HepG2 (cell line): ENCODE measurements around the gene ZCCHC24. TPM values are rescaled to one million over a fixed set of nuclear protein-coding genes. Genes with fewer than 3 reads are reported as not detected.
A peak's percentile ranks its signal among the peaks of the same experiment; 100 is the strongest.

Source experiments
- ATAC-seq: fragments of 200-7000 bp; cut with Tn5 transposase; 3 replicates; pipeline ENCODE4 v1.9.1; 2020; ENCODE audit warnings: mild to moderate bottlenecking, moderate library complexity
- BruUV-seq: library from RNA; stranded (reverse); fragments of 400-500 nt; replicated peaks from 2 replicates; lab custom pipeline; 2021; lab: Mats Ljungman, UMichigan
- CTCF ChIA-PET: fragments of 300-600 bp; formaldehyde crosslinking; extraction: SDS; loops from one replicate; lab custom pipeline; 2021; ENCODE audit warnings: low total read pairs, inconsistent platforms, low intra/inter-chr PET ratio; lab: Yijun Ruan, JAX
- POLR2A ChIA-PET: fragments of 350-600 bp; sonication (Branson Sonifier 250); formaldehyde crosslinking; loops from one replicate; lab custom pipeline; 2020; ENCODE audit warnings: antibody characterized with exemption, inconsistent platforms; lab: Yijun Ruan, JAX
- DNase-seq: peaks from one replicate; pipeline ENCODE4 v3.0.0-alpha.2; 2015; ENCODE audit warnings: low spot score
- FAIRE-seq: peaks from 3 replicates; lab custom pipeline; 2011; peaks lifted over from hg19 to GRCh38; lab: Jason Lieb, UNC
- H2AFZ ChIP-seq: one replicate; pipeline ENCODE4 v1.6.1; 2011; ENCODE audit warnings: low read length, inconsistent platforms
- H3K27ac ChIP-seq: fragments of 300-600 bp; 3 replicates; pipeline ENCODE4 v1.8.0; 2011; ENCODE audit warnings: mixed run types, mild to moderate bottlenecking, mixed read lengths, low read length, inconsistent platforms; ENCODE audit not compliant: insufficient read depth; ENCODE audit errors: extremely low read length
- H3K27me3 ChIP-seq, 2 experiments: fragments of 200-600 bp in 1 of 2; 2 replicates in 1 of 2; 3 replicates in 1 of 2; pipeline versions ENCODE4 v1.6.0 to v1.8.0; 2011; ENCODE audit warnings: low read length in 2 of 2, mild to moderate bottlenecking in 2 of 2, moderate library complexity in 2 of 2, inconsistent platforms in 1 of 2; ENCODE audit not compliant: insufficient read depth in 2 of 2, control insufficient read depth in 1 of 2
- H3K36me3 ChIP-seq, 2 experiments: fragments of 200-600 bp in 1 of 2; replicated peaks in 1 of 2; 2 replicates in 1 of 2; 3 replicates in 1 of 2; pipeline versions ENCODE4 v1.5.1 to v1.8.0; 2011; ENCODE audit warnings: low read length in 2 of 2, inconsistent platforms in 1 of 2; ENCODE audit not compliant: insufficient read depth in 2 of 2, control insufficient read depth in 1 of 2
- H3K4me1 ChIP-seq: 2 replicates; pipeline ENCODE4 v1.5.1; 2012; ENCODE audit warnings: low read length, inconsistent platforms; ENCODE audit not compliant: insufficient read depth
- H3K4me2 ChIP-seq: 2 replicates; pipeline ENCODE4 v1.6.0; 2011; ENCODE audit warnings: low read depth, low read length, inconsistent platforms
- H3K4me3 ChIP-seq, 3 experiments: fragments of 200-600 bp in 1 of 3; sonication (generic), shearing (Covaris generic) in 1 of 3; replicated peaks in 1 of 3; 2 replicates each; pipeline ENCODE4 v1.5.1; 2011 to 2016; ENCODE audit warnings: low read length in 3 of 3, inconsistent platforms in 2 of 3, low read depth in 2 of 3, mild to moderate bottlenecking in 2 of 3, control low read depth in 1 of 3, mixed read lengths in 1 of 3; ENCODE audit not compliant: insufficient read depth in 1 of 3
- H3K79me2 ChIP-seq: one replicate; pipeline ENCODE4 v1.6.1; 2011; ENCODE audit warnings: low read length, inconsistent platforms; ENCODE audit not compliant: insufficient read depth
- H3K9ac ChIP-seq: 2 replicates; pipeline ENCODE4 v1.6.0; 2011; ENCODE audit warnings: mild to moderate bottlenecking, low read depth, low read length, inconsistent platforms; ENCODE audit not compliant: insufficient read depth
- H3K9me3 ChIP-seq: 2 replicates; pipeline ENCODE4 v1.5.1; 2012; ENCODE audit warnings: mild to moderate bottlenecking, low read length
- H4K20me1 ChIP-seq: 2 replicates; pipeline ENCODE4 v1.6.0; 2011; ENCODE audit warnings: inconsistent platforms, mild to moderate bottlenecking, low read length, moderate library complexity; ENCODE audit not compliant: insufficient read depth
- PTBP1 ChIP-seq: fragments of 200-400 bp; formaldehyde crosslinking; IDR thresholded peaks from 2 replicates; pipeline ENCODE4 v1.6.1; 2018; ENCODE audit warnings: low read length, low read depth; ENCODE audit not compliant: poor library complexity, severe bottlenecking
- ZBTB42 ChIP-seq: sonication (generic); formaldehyde crosslinking; IDR thresholded peaks from 2 replicates; pipeline ENCODE4 v1.5.0; 2020; ENCODE audit warnings: mild to moderate bottlenecking, missing genetic modification reagents
- ZNF629 ChIP-seq: sonication (generic); formaldehyde crosslinking; conservative IDR thresholded peaks from 2 replicates; pipeline ENCODE4 v1.5.0; 2020; ENCODE audit warnings: missing genetic modification reagents
- WGBS: methylation state at CpG from one replicate; pipeline ENCODE4 v1.1.6; 2017; ENCODE audit warnings: low lambda C conversion rate; 5-methylcytosine and 5-hydroxymethylcytosine counted together
- in situ Hi-C: cut with HindIII; loops from 2 replicates; pipeline ENCODE4 v1.10.0; 2017; ENCODE audit warnings: low pct_unique_long_range_greater_than_20kb; ENCODE audit not compliant: extremely low pct_ligation_motif_present
- intact Hi-C: fragments of 100-400 bp; cut with micrococcal nuclease; formaldehyde crosslinking; loops from one replicate; pipeline ENCODE4 v1.10.0; 2022; ENCODE audit not compliant: unreplicated experiment
- polyA plus RNA-seq, 8 experiments: library from polyadenylated mRNA; depleted of rRNA in 3 of 8; stranded (reverse) in 7 of 8; unstranded in 1 of 8; fragments of >200 nt; fragmentation: Illumina TruSeq in 4 of 8; extraction: Trizol in 4 of 8; gene quantifications; 2 replicates each; pipeline versions ENCODE4 v1.2.1 to v1.2.3, GENCODE V29; 2011 to 2016; ENCODE audit warnings: low read depth in 4 of 8, missing spikeins in 1 of 8, mixed read lengths in 1 of 8; ENCODE audit not compliant: insufficient read depth in 1 of 8
- total RNA-seq, 5 experiments: library from RNA; depleted of rRNA; stranded (reverse); fragments of >200 nt; fragmentation: Illumina TruSeq; extraction: Trizol; gene quantifications; 2 replicates each; pipeline ENCODE4 v1.2.3, GENCODE V29; 2016; ENCODE audit warnings: low read depth in 1 of 5
- TF ChIP-seq, protein P1 (sequence below): sonication (generic); formaldehyde crosslinking; IDR thresholded peaks from 2 replicates; pipeline ENCODE4 v1.5.1; 2020; ENCODE audit warnings: mild to moderate bottlenecking, missing genetic modification reagents, moderate library complexity
- TF ChIP-seq, protein P2 (sequence below): sonication (generic); formaldehyde crosslinking; IDR thresholded peaks from 2 replicates; pipeline ENCODE4 v1.4.0; 2020; ENCODE audit warnings: missing genetic modification reagents, borderline replicate concordance

The ZCCHC24 gene
- total and polyA plus RNA-seq, 2 of the 13 experiments (the other 11 are each of a cell fraction or from before 2014, with no cell fraction given) = 3.1 to 7.9 TPM

GRCh38 chr10:79387466-79387973, 57.9 kb downstream of the ZCCHC24 start:
- H3K9ac ChIP-seq = no peak overlapping the region
- WGBS = 89% methylated on average over 4 of the region's 5 CpGs
- TF ChIP-seq ZBTB42 (CRISPR knock-in tag) = no peak
- DNase-seq (no peak), FAIRE-seq (no peak), ATAC-seq (no peak)
- in situ Hi-C loops (no loop called here), intact Hi-C loops (no loop called here)
- H3K4me3 ChIP-seq = no peak overlapping the region
- ChIA-PET POLR2A (no interaction called here), CTCF (no interaction called here)
- H3K4me1 ChIP-seq = peaks cover 5% of the 10 kb centered on the region
- H2AFZ ChIP-seq = no peak overlapping the region
- H4K20me1 ChIP-seq = no peaks in the 10 kb centered on the region
- no TSS peak for BruUV-seq
- no peaks in the 10 kb centered on the region for H3K27me3 ChIP-seq
- no peaks in the 10 kb centered on the region for H3K9me3 ChIP-seq
- H3K27ac ChIP-seq = no peak overlapping the region
- no peaks in the 10 kb centered on the region for H3K79me2 ChIP-seq
- H3K36me3 ChIP-seq = no peaks in the 10 kb centered on the region
- H3K4me2 ChIP-seq = no peak overlapping the region

- CTCF ChIA-PET = no interaction called here
- in situ Hi-C loops = no loop called here
Measured at GRCh38 chr10:79386637-79387465, 58.6 kb downstream of the ZCCHC24 start.

More at GRCh38 chr10:79386637-79387465, 58.6 kb downstream of the ZCCHC24 start:
- no peaks in the 10 kb centered on the region for H3K79me2 ChIP-seq
- no peak overlapping the region for H3K27ac ChIP-seq
- FAIRE-seq = no peak
- BruUV-seq = no TSS peak
- peaks cover 11% of the 10 kb centered on the region for H3K4me1 ChIP-seq
- H3K4me3 ChIP-seq = no peak overlapping the region
- H4K20me1 ChIP-seq = no peaks in the 10 kb centered on the region
- POLR2A ChIA-PET = no interaction called here
- no peak overlapping the region for H3K4me2 ChIP-seq
- TF ChIP-seq ZNF629 (0 out of 2 replicates have a peak, but pooled peaks have one; percentile 20), PTBP1 (no peak)
- TF ChIP-seq, protein P1, sequence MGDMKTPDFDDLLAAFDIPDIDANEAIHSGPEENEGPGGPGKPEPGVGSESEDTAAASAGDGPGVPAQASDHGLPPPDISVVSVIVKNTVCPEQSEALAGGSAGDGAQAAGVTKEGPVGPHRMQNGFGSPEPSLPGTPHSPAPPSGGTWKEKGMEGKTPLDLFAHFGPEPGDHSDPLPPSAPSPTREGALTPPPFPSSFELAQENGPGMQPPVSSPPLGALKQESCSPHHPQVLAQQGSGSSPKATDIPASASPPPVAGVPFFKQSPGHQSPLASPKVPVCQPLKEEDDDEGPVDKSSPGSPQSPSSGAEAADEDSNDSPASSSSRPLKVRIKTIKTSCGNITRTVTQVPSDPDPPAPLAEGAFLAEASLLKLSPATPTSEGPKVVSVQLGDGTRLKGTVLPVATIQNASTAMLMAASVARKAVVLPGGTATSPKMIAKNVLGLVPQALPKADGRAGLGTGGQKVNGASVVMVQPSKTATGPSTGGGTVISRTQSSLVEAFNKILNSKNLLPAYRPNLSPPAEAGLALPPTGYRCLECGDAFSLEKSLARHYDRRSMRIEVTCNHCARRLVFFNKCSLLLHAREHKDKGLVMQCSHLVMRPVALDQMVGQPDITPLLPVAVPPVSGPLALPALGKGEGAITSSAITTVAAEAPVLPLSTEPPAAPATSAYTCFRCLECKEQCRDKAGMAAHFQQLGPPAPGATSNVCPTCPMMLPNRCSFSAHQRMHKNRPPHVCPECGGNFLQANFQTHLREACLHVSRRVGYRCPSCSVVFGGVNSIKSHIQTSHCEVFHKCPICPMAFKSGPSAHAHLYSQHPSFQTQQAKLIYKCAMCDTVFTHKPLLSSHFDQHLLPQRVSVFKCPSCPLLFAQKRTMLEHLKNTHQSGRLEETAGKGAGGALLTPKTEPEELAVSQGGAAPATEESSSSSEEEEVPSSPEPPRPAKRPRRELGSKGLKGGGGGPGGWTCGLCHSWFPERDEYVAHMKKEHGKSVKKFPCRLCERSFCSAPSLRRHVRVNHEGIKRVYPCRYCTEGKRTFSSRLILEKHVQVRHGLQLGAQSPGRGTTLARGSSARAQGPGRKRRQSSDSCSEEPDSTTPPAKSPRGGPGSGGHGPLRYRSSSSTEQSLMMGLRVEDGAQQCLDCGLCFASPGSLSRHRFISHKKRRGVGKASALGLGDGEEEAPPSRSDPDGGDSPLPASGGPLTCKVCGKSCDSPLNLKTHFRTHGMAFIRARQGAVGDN (CRISPR knock-in tag) = 0 out of 2 replicates have a peak, but pooled peaks have one; percentile 5
- TF ChIP-seq, protein P2, sequence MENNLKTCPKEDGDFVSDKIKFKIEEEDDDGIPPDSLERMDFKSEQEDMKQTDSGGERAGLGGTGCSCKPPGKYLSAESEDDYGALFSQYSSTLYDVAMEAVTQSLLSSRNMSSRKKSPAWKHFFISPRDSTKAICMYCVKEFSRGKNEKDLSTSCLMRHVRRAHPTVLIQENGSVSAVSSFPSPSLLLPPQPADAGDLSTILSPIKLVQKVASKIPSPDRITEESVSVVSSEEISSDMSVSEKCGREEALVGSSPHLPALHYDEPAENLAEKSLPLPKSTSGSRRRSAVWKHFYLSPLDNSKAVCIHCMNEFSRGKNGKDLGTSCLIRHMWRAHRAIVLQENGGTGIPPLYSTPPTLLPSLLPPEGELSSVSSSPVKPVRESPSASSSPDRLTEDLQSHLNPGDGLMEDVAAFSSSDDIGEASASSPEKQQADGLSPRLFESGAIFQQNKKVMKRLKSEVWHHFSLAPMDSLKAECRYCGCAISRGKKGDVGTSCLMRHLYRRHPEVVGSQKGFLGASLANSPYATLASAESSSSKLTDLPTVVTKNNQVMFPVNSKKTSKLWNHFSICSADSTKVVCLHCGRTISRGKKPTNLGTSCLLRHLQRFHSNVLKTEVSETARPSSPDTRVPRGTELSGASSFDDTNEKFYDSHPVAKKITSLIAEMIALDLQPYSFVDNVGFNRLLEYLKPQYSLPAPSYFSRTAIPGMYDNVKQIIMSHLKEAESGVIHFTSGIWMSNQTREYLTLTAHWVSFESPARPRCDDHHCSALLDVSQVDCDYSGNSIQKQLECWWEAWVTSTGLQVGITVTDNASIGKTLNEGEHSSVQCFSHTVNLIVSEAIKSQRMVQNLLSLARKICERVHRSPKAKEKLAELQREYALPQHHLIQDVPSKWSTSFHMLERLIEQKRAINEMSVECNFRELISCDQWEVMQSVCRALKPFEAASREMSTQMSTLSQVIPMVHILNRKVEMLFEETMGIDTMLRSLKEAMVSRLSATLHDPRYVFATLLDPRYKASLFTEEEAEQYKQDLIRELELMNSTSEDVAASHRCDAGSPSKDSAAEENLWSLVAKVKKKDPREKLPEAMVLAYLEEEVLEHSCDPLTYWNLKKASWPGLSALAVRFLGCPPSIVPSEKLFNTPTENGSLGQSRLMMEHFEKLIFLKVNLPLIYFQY (CRISPR knock-in tag) = no peak
- H2AFZ ChIP-seq = no peak overlapping the region
- intact Hi-C loops = no loop called here
- peak; percentile 11; the same call in 2 of the 3 replicates for ATAC-seq
- H3K36me3 ChIP-seq = no peaks in the 10 kb centered on the region
- H3K27me3 ChIP-seq = no peaks in the 10 kb centered on the region
- 88% methylated on average over 12 of the region's 24 CpGs for WGBS
- H3K9ac ChIP-seq = no peak overlapping the region
- no peak for DNase-seq
- no peaks in the 10 kb centered on the region for H3K9me3 ChIP-seq
